HEK293 (cell line): ENCODE measurements around the gene KLK13.

Experiments
- CTCF ChIA-PET: fragments of 350-600 bp; formaldehyde crosslinking; extraction: SDS; loops from one replicate; lab custom pipeline; 2021; ENCODE audit warnings: antibody characterized with exemption; lab: Yijun Ruan, JAX
- POLR2A ChIA-PET: fragments of 300-600 bp; formaldehyde crosslinking; extraction: SDS; loops from one replicate; lab custom pipeline; 2020; ENCODE audit warnings: antibody characterized with exemption, inconsistent platforms; lab: Yijun Ruan, JAX
- H3K27ac ChIP-seq: fragments of 200-500 bp; sonication (Bioruptor generic); 2 replicates; pipeline ENCODE4 v1.5.1; 2014; ENCODE audit warnings: low read depth, low read length, control low read depth, inconsistent platforms; ENCODE audit errors: extremely low read depth
- H3K36me3 ChIP-seq, 2 experiments: fragments of 200-500 bp in 1 of 2; sonication (Bioruptor generic) in 1 of 2; 1 replicate in 1 of 2; 2 replicates in 1 of 2; pipeline ENCODE4 v1.5.1; 2014 to 2017; ENCODE audit warnings: inconsistent platforms in 2 of 2, low read length in 2 of 2; ENCODE audit not compliant: control insufficient read depth in 2 of 2, insufficient read depth in 1 of 2
- H3K4me1 ChIP-seq: fragments of 200-500 bp; sonication (Bioruptor generic); 2 replicates; pipeline ENCODE4 v1.5.1; 2014; ENCODE audit warnings: mild to moderate bottlenecking, low read length, inconsistent platforms; ENCODE audit not compliant: control insufficient read depth, insufficient read depth
- H3K4me3 ChIP-seq: 2 replicates; pipeline ENCODE4 v1.5.1; 2011; ENCODE audit warnings: low read depth, mild to moderate bottlenecking, control low read depth, low read length, moderate library complexity
- H3K9me3 ChIP-seq: fragments of 200-500 bp; sonication (Bioruptor generic); 2 replicates; pipeline ENCODE4 v1.5.1; 2014; ENCODE audit warnings: low read depth, low read length, inconsistent platforms; ENCODE audit not compliant: control insufficient read depth, insufficient read depth
- CTCF ChIP-seq: fragments of 450-650 bp; formaldehyde crosslinking; IDR thresholded peaks from 2 replicates; pipeline ENCODE4 v1.5.1; 2016; ENCODE audit warnings: missing biosample characterization, missing genetic modification characterization
- GFI1B ChIP-seq: fragments of 450-650 bp; formaldehyde crosslinking; IDR thresholded peaks from 2 replicates; pipeline ENCODE4 v1.5.1; 2016; ENCODE audit warnings: missing biosample characterization, missing genetic modification characterization
- HOXC10 ChIP-seq: sonication (generic); formaldehyde crosslinking; IDR thresholded peaks from 2 replicates; pipeline ENCODE4 v1.8.1; 2023; ENCODE audit warnings: mild to moderate bottlenecking, missing genetic modification reagents
- INSM2 ChIP-seq: fragments of 450-650 bp; formaldehyde crosslinking; IDR thresholded peaks from 2 replicates; pipeline ENCODE4 v1.5.1; 2016; ENCODE audit warnings: missing biosample characterization, missing genetic modification characterization
- KLF17 ChIP-seq: fragments of 450-650 bp; formaldehyde crosslinking; IDR thresholded peaks from 2 replicates; pipeline ENCODE4 v1.5.1; 2016; ENCODE audit warnings: missing biosample characterization, missing genetic modification characterization
- WT1 ChIP-seq: fragments of 450-650 bp; formaldehyde crosslinking; IDR thresholded peaks from 2 replicates; pipeline ENCODE4 v1.5.1; 2016; ENCODE audit warnings: missing biosample characterization, missing genetic modification characterization
- ZBTB6 ChIP-seq: fragments of 450-650 bp; formaldehyde crosslinking; IDR thresholded peaks from 2 replicates; pipeline ENCODE4 v1.5.1; 2017; ENCODE audit warnings: missing biosample characterization, missing genetic modification characterization
- ZNF174 ChIP-seq: fragments of 450-650 bp; formaldehyde crosslinking; IDR thresholded peaks from 2 replicates; pipeline ENCODE4 v1.5.0; 2017; ENCODE audit warnings: missing biosample characterization, mild to moderate bottlenecking, missing genetic modification characterization
- ZNF221 ChIP-seq: fragments of 450-650 bp; formaldehyde crosslinking; IDR thresholded peaks from 2 replicates; pipeline ENCODE4 v1.5.1; 2017; ENCODE audit warnings: missing biosample characterization, missing genetic modification characterization, borderline replicate concordance
- ZNF354C ChIP-seq: fragments of 450-650 bp; formaldehyde crosslinking; IDR thresholded peaks from 2 replicates; pipeline ENCODE4 v1.5.1; 2016; ENCODE audit warnings: missing biosample characterization, missing genetic modification characterization, low read depth, borderline replicate concordance
- ZNF394 ChIP-seq: fragments of 450-650 bp; formaldehyde crosslinking; IDR thresholded peaks from 2 replicates; pipeline ENCODE4 v1.5.1; 2016; ENCODE audit warnings: missing biosample characterization, missing genetic modification characterization, mild to moderate bottlenecking, moderate library complexity, borderline replicate concordance
- ZNF48 ChIP-seq: fragments of 450-650 bp; formaldehyde crosslinking; IDR thresholded peaks from 2 replicates; pipeline ENCODE4 v1.5.1; 2016; ENCODE audit warnings: missing biosample characterization, missing genetic modification characterization
- ZNF555 ChIP-seq: fragments of 450-650 bp; formaldehyde crosslinking; conservative IDR thresholded peaks from 2 replicates; pipeline ENCODE4 v1.5.1; 2017; ENCODE audit warnings: missing biosample characterization, mild to moderate bottlenecking, missing genetic modification characterization, inconsistent platforms
- ZNF623 ChIP-seq: fragments of 450-650 bp; formaldehyde crosslinking; IDR thresholded peaks from 2 replicates; pipeline ENCODE4 v1.5.1; 2016; ENCODE audit warnings: missing biosample characterization, missing genetic modification characterization
- ZNF624 ChIP-seq: fragments of 450-650 bp; formaldehyde crosslinking; IDR thresholded peaks from 2 replicates; pipeline ENCODE4 v1.5.1; 2017; ENCODE audit warnings: missing biosample characterization, missing genetic modification characterization
- ZNF76 ChIP-seq: fragments of 450-650 bp; formaldehyde crosslinking; IDR thresholded peaks from 2 replicates; pipeline ENCODE4; 2016; ENCODE audit warnings: low read depth, missing biosample characterization, missing genetic modification characterization, borderline replicate concordance
- ZNF792 ChIP-seq: fragments of 450-650 bp; formaldehyde crosslinking; IDR thresholded peaks from 2 replicates; pipeline ENCODE4 v1.5.1; 2016; ENCODE audit warnings: missing biosample characterization, missing genetic modification characterization
- ZSCAN5A ChIP-seq: fragments of 450-650 bp; formaldehyde crosslinking; IDR thresholded peaks from 2 replicates; pipeline ENCODE4 v1.5.1; 2016; ENCODE audit warnings: missing biosample characterization, missing genetic modification characterization
- ZXDB ChIP-seq: fragments of 450-650 bp; formaldehyde crosslinking; IDR thresholded peaks from 2 replicates; pipeline ENCODE4 v1.5.1; 2016; ENCODE audit warnings: missing biosample characterization, missing genetic modification characterization
- TF ChIP-seq, protein P1 (sequence below): fragments of 450-650 bp; formaldehyde crosslinking; IDR thresholded peaks from 2 replicates; pipeline ENCODE4 v1.5.1; 2017; ENCODE audit warnings: missing biosample characterization, missing genetic modification characterization
- TF ChIP-seq, protein P2 (sequence below): fragments of 450-650 bp; formaldehyde crosslinking; IDR thresholded peaks from 2 replicates; pipeline ENCODE4 v1.5.1; 2016; ENCODE audit warnings: missing biosample characterization, missing genetic modification characterization
- TF ChIP-seq, protein P3 (sequence below): fragments of 450-650 bp; formaldehyde crosslinking; IDR thresholded peaks from 2 replicates; pipeline ENCODE4 v1.5.1; 2016; ENCODE audit warnings: missing biosample characterization, missing genetic modification characterization, borderline replicate concordance
- TF ChIP-seq, protein P4 (sequence below): fragments of 450-650 bp; formaldehyde crosslinking; IDR thresholded peaks from 2 replicates; pipeline ENCODE4 v1.5.1; 2017; ENCODE audit warnings: missing biosample characterization, missing genetic modification characterization

Gene KLK13

GRCh38 chr19:51075998-51076397 is 11.1 kb upstream of the KLK13 start (continued):
- TF ChIP-seq INSM2 (tag by site-specific recombination), result no peak
- no peak for TF ChIP-seq ZNF623 (tag by site-specific recombination)
- no peak for TF ChIP-seq KLF17 (tag by site-specific recombination)
- no peak for TF ChIP-seq HOXC10 (CRISPR knock-in tag)
- no peak for TF ChIP-seq ZNF174 (tag by site-specific recombination)
- no peak for TF ChIP-seq ZNF624
- TF ChIP-seq ZSCAN5A (tag by site-specific recombination), result no peak
- no peak for TF ChIP-seq ZBTB6

GRCh38 chr19:51071095-51071405 is 6.2 kb upstream of the KLK13 start:
- H3K27ac ChIP-seq, result no peak overlapping the region
- ChIA-PET POLR2A (no interaction called here), CTCF (no interaction called here)
- H3K9me3 ChIP-seq, result no peaks in the 10 kb centered on the region; the same call in 1 of the 2 replicates
- H3K4me3 ChIP-seq, result no peak overlapping the region
- H3K36me3 ChIP-seq, result no peaks in the 10 kb centered on the region
- no peaks in the 10 kb centered on the region for H3K4me1 ChIP-seq
- TF ChIP-seq, protein P1, sequence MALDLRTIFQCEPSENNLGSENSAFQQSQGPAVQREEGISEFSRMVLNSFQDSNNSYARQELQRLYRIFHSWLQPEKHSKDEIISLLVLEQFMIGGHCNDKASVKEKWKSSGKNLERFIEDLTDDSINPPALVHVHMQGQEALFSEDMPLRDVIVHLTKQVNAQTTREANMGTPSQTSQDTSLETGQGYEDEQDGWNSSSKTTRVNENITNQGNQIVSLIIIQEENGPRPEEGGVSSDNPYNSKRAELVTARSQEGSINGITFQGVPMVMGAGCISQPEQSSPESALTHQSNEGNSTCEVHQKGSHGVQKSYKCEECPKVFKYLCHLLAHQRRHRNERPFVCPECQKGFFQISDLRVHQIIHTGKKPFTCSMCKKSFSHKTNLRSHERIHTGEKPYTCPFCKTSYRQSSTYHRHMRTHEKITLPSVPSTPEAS, result no peak
- TF ChIP-seq ZNF792 (tag by site-specific recombination), result no peak
- TF ChIP-seq, protein P2, sequence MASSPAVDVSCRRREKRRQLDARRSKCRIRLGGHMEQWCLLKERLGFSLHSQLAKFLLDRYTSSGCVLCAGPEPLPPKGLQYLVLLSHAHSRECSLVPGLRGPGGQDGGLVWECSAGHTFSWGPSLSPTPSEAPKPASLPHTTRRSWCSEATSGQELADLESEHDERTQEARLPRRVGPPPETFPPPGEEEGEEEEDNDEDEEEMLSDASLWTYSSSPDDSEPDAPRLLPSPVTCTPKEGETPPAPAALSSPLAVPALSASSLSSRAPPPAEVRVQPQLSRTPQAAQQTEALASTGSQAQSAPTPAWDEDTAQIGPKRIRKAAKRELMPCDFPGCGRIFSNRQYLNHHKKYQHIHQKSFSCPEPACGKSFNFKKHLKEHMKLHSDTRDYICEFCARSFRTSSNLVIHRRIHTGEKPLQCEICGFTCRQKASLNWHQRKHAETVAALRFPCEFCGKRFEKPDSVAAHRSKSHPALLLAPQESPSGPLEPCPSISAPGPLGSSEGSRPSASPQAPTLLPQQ, result no peak
- TF ChIP-seq, protein P3, sequence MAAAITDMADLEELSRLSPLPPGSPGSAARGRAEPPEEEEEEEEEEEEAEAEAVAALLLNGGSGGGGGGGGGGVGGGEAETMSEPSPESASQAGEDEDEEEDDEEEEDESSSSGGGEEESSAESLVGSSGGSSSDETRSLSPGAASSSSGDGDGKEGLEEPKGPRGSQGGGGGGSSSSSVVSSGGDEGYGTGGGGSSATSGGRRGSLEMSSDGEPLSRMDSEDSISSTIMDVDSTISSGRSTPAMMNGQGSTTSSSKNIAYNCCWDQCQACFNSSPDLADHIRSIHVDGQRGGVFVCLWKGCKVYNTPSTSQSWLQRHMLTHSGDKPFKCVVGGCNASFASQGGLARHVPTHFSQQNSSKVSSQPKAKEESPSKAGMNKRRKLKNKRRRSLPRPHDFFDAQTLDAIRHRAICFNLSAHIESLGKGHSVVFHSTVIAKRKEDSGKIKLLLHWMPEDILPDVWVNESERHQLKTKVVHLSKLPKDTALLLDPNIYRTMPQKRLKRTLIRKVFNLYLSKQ, result no peak
- TF ChIP-seq, protein P4, sequence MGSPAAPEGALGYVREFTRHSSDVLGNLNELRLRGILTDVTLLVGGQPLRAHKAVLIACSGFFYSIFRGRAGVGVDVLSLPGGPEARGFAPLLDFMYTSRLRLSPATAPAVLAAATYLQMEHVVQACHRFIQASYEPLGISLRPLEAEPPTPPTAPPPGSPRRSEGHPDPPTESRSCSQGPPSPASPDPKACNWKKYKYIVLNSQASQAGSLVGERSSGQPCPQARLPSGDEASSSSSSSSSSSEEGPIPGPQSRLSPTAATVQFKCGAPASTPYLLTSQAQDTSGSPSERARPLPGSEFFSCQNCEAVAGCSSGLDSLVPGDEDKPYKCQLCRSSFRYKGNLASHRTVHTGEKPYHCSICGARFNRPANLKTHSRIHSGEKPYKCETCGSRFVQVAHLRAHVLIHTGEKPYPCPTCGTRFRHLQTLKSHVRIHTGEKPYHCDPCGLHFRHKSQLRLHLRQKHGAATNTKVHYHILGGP, result no peak
- no peak for TF ChIP-seq WT1
- TF ChIP-seq ZNF354C, result no peak
- TF ChIP-seq ZXDB, result no peak
- no peak for TF ChIP-seq ZNF221 (tag by site-specific recombination)
- TF ChIP-seq GFI1B (tag by site-specific recombination), result no peak
- TF ChIP-seq ZNF555 (tag by site-specific recombination), result no peak
- no peak for TF ChIP-seq CTCF (tag by site-specific recombination)
- no peak for TF ChIP-seq ZNF76 (tag by site-specific recombination)
- TF ChIP-seq ZNF394, result no peak
- no peak for TF ChIP-seq ZNF48 (tag by site-specific recombination)
